Keratinocyte (primary cell): ENCODE data around the gene PARVA. TPM values are rescaled to one million over a fixed set of nuclear protein-coding genes. Genes with fewer than 3 reads are reported as not detected.

Source experiments
- DNase-seq: peaks from one replicate; pipeline ENCODE4 v3.0.0-alpha.2; 2011; ENCODE audit warnings: low read depth, missing footprints, low spot score
- FAIRE-seq: peaks from 2 replicates; lab custom pipeline; 2011; peaks lifted over from hg19 to GRCh38; lab: Jason Lieb, UNC
- H2AFZ ChIP-seq: 2 replicates; pipeline ENCODE4 v1.6.0; 2012; ENCODE audit warnings: low read length, control low read depth, inconsistent platforms; ENCODE audit not compliant: control insufficient read depth
- H3K27ac ChIP-seq: 2 replicates; pipeline ENCODE4 v1.5.1; 2011; ENCODE audit warnings: low read length; ENCODE audit not compliant: control insufficient read depth, insufficient read depth
- H3K27me3 ChIP-seq: 3 replicates; pipeline ENCODE4 v1.6.0; 2011; ENCODE audit warnings: low read length; ENCODE audit not compliant: control insufficient read depth, insufficient read depth; ENCODE audit errors: extremely low read depth
- H3K36me3 ChIP-seq, 2 experiments: 2 replicates in 1 of 2; 3 replicates in 1 of 2; pipeline ENCODE4 v1.5.1; 2011; ENCODE audit warnings: low read length in 2 of 2, mild to moderate bottlenecking in 1 of 2; ENCODE audit not compliant: control insufficient read depth in 2 of 2, insufficient read depth in 2 of 2; ENCODE audit errors: extremely low read depth in 1 of 2
- H3K4me1 ChIP-seq: 3 replicates; pipeline ENCODE4 v1.5.1; 2011; ENCODE audit warnings: low read length; ENCODE audit not compliant: control insufficient read depth, insufficient read depth; ENCODE audit errors: extremely low read depth
- H3K4me2 ChIP-seq: 3 replicates; pipeline ENCODE4 v1.6.0; 2011; ENCODE audit warnings: low read depth, low read length; ENCODE audit not compliant: control insufficient read depth, insufficient read depth; ENCODE audit errors: extremely low read depth
- H3K4me3 ChIP-seq, 3 experiments: fragments of 200-600 bp in 1 of 3; sonication (generic) in 1 of 3; 2 replicates in 2 of 3; 3 replicates in 1 of 3; pipeline ENCODE4 v1.5.1; 2011 to 2016; ENCODE audit warnings: low read length in 3 of 3, mild to moderate bottlenecking in 3 of 3, control low read depth in 2 of 3, inconsistent platforms in 1 of 3, low read depth in 1 of 3, mixed read lengths in 1 of 3, mixed run types in 1 of 3, moderate library complexity in 1 of 3; ENCODE audit not compliant: control insufficient read depth in 2 of 3, insufficient read depth in 2 of 3; ENCODE audit errors: extremely low read depth in 1 of 3
- H3K79me2 ChIP-seq: 2 replicates; pipeline ENCODE4 v1.6.0; 2012; ENCODE audit warnings: low read length; ENCODE audit not compliant: control insufficient read depth, insufficient read depth
- H3K9ac ChIP-seq: 3 replicates; pipeline ENCODE4 v1.6.0; 2011; ENCODE audit warnings: low read length; ENCODE audit not compliant: control insufficient read depth, insufficient read depth; ENCODE audit errors: extremely low read depth
- H3K9me1 ChIP-seq: 3 replicates; pipeline ENCODE4 v1.6.0; 2011; ENCODE audit warnings: low read length; ENCODE audit not compliant: control insufficient read depth, insufficient read depth; ENCODE audit errors: extremely low read depth
- H3K9me3 ChIP-seq: 2 replicates; pipeline ENCODE4 v1.5.1; 2012; ENCODE audit warnings: low read depth, low read length; ENCODE audit not compliant: control insufficient read depth
- H4K20me1 ChIP-seq: 3 replicates; pipeline ENCODE4 v1.6.0; 2011; ENCODE audit warnings: low read length; ENCODE audit not compliant: control insufficient read depth, insufficient read depth; ENCODE audit errors: extremely low read depth
- CTCF ChIP-seq, 3 experiments: IDR thresholded peaks in 1 of 3; conservative IDR thresholded peaks in 1 of 3; optimal IDR thresholded peaks in 1 of 3; 2 replicates in 2 of 3; 3 replicates in 1 of 3; pipeline versions ENCODE3 to v1.5.1; 2011; ENCODE audit warnings: low read length in 3 of 3, mild to moderate bottlenecking in 3 of 3, moderate library complexity in 2 of 3, control low read depth in 1 of 3, inconsistent platforms in 1 of 3; ENCODE audit not compliant: insufficient read depth in 2 of 3; ENCODE audit errors: extremely low read depth in 1 of 3
- EZH2 ChIP-seq: IDR thresholded peaks from one replicate; pipeline ENCODE4 v1.6.1; 2012; ENCODE audit warnings: inconsistent platforms, mild to moderate bottlenecking, low read length, moderate library complexity
- dilution Hi-C: fragments of 300-500 bp; cut with MboI; formaldehyde crosslinking; loops from one replicate; pipeline ENCODE4 v1.7.0; 2020; ENCODE audit warnings: low sequenced_read_pairs; ENCODE audit not compliant: extremely low pct_ligation_motif_present
- polyA plus RNA-seq, 5 experiments: library from polyadenylated mRNA; depleted of rRNA in 3 of 5; stranded (reverse) in 3 of 5; stranded (forward) in 1 of 5; unstranded in 1 of 5; fragments of >200 nt; gene quantifications; 1 replicate in 1 of 5; 2 replicates in 3 of 5; 3 replicates in 1 of 5; pipeline versions ENCODE4 v1.2.1 to v1.2.3, GENCODE V29; 2011 to 2012; ENCODE audit warnings: missing spikeins in 2 of 5, low read depth in 1 of 5, low replicate concordance in 1 of 5

PARVA gene
- polyA plus RNA-seq, 1 donor (not counting 4 experiments of a cell fraction or from before 2014, with no cell fraction given): 28.9 TPM

GRCh38 chr11:12435264-12435663, 57.9 kb downstream of the PARVA start:
- H3K9ac ChIP-seq: no peak overlapping the region
- no peaks in the 10 kb centered on the region for H3K27me3 ChIP-seq
- H3K9me3 ChIP-seq: no peaks in the 10 kb centered on the region
- DNase-seq: no peak
- no peaks in the 10 kb centered on the region for H3K9me1 ChIP-seq
- FAIRE-seq: no peak
- no peak overlapping the region for H3K4me2 ChIP-seq
- H3K79me2 ChIP-seq: peaks cover 4% of the 10 kb centered on the region
- peaks cover 1 to 5% of the 10 kb centered on the region in 2 experiments for H3K36me3 ChIP-seq
- no peaks in the 10 kb centered on the region for H4K20me1 ChIP-seq
- dilution Hi-C loops: no loop called here
- H2AFZ ChIP-seq: no peak overlapping the region
- TF ChIP-seq CTCF (optimal IDR thresholded peaks at IDR 0.05 in 1 of 3, IDR thresholded peaks at IDR 0.05 in 1 of 3, conservative IDR thresholded peaks at IDR 0.05 in 1 of 3; ENCODE audit: extremely low read depth in 1 of 3, insufficient read depth in 2 of 3, low read length in 3 of 3): no peak
- H3K27ac ChIP-seq: no peak overlapping the region
- H3K4me3 ChIP-seq: no peak overlapping the region
- H3K4me1 ChIP-seq: peaks cover 13% of the 10 kb centered on the region

- Histone ChIP-seq H3K9me3 (no peaks in the 10 kb centered on the region), H2AFZ (no peak overlapping the region), H4K20me1 (no peaks in the 10 kb centered on the region), H3K9me1 (no peaks in the 10 kb centered on the region), H3K79me2 (peaks cover 4% of the 10 kb centered on the region), H3K27me3 (no peaks in the 10 kb centered on the region), H3K4me3 (no peak overlapping the region), H3K4me2 (no peak overlapping the region), H3K4me1 (peaks cover 5% of the 10 kb centered on the region), H3K27ac (no peak overlapping the region), H3K36me3 (peaks cover 1 to 5% of the 10 kb centered on the region in 2 experiments), H3K9ac (no peak overlapping the region)
- DNase-seq (no peak), FAIRE-seq (no peak)
- TF ChIP-seq CTCF (optimal IDR thresholded peaks at IDR 0.05 in 1 of 3, IDR thresholded peaks at IDR 0.05 in 1 of 3, conservative IDR thresholded peaks at IDR 0.05 in 1 of 3; ENCODE audit: extremely low read depth in 1 of 3, insufficient read depth in 2 of 3, low read length in 3 of 3): no peak
- TF ChIP-seq EZH2: no peak
- dilution Hi-C loops: no loop called here
Observed at GRCh38 chr11:12436266-12436665, 58.9 kb downstream of the PARVA start.
